ENCODE measurements around the gene CTIF.
A peak's percentile ranks its signal among the peaks of the same experiment; 100 is the strongest.

GRCh38 chr18:48539406-48540250 is 797 bp downstream of the CTIF start:
- TF ChIP-seq EZH2phosphoT487 (conservative IDR thresholded peaks at IDR 0.05; ENCODE audit: low read length), result 0 out of 2 replicates have a peak, but pooled peaks have one; percentile 63
- TF ChIP-seq CTCF (IDR thresholded peaks at IDR 0.05; ENCODE audit: insufficient read depth, low read length, poor library complexity, severe bottlenecking), result no peak
